Lower leg skin (tissue), 3 donors: ENCODE data around the gene CDH15.

Experiments used
- CTCF ChIP-seq, 3 donors: fragments of 450-650 bp; IDR thresholded peaks; one replicate each; pipeline ENCODE4 v1.5.1; 2016; ENCODE audit warnings: antibody characterized with exemption in 3 of 3, mild to moderate bottlenecking in 3 of 3, moderate library complexity in 2 of 3
- POLR2A ChIP-seq, 2 donors: fragments of 450-650 bp; IDR thresholded peaks; one replicate each; pipeline ENCODE4 v1.6.1; 2016 to 2017; ENCODE audit warnings: antibody characterized with exemption in 2 of 2, mild to moderate bottlenecking in 1 of 2, moderate library complexity in 1 of 2

- TF ChIP-seq POLR2A (IDR thresholded peaks at IDR 0.05) = no peak
- TF ChIP-seq CTCF (IDR thresholded peaks at IDR 0.05) = no peak
Observed at GRCh38 chr16:89174877-89175276, 3.3 kb downstream of the CDH15 start.
